ENCODE results near the gene STIL.

STIL gene

GRCh38 chr1:47213230-47213963 lies 100.5 kb downstream of the STIL start:
- Mint-ChIP-seq H3K36me3 (ENCODE audit: low read depth) (no peaks in the 10 kb centered on the region), H3K27me3 (ENCODE audit: low read depth) (peaks cover 36% of the 10 kb centered on the region), H3K27ac (no peak overlapping the region), H3K4me1 (no peaks in the 10 kb centered on the region), H3K9me3 (no peaks in the 10 kb centered on the region), H3K4me3 (no peak overlapping the region)
- TF ChIP-seq CTCF (IDR thresholded peaks at IDR 0.05; ENCODE audit: unreplicated experiment in 3 of 3): no peak

GRCh38 chr1:47212636-47213229 lies 101.2 kb downstream of the STIL start:
- no peaks in the 10 kb centered on the region for H3K36me3 Mint-ChIP-seq (ENCODE audit: low read depth)
- H3K4me1 Mint-ChIP-seq: no peaks in the 10 kb centered on the region
- TF ChIP-seq CTCF (IDR thresholded peaks at IDR 0.05; ENCODE audit: unreplicated experiment in 3 of 3): no peak
- no peak overlapping the region for H3K4me3 Mint-ChIP-seq
- H3K27ac Mint-ChIP-seq: no peak overlapping the region
- peaks cover 36% of the 10 kb centered on the region for H3K27me3 Mint-ChIP-seq (ENCODE audit: low read depth)
- H3K9me3 Mint-ChIP-seq: no peaks in the 10 kb centered on the region

GRCh38 chr1:47211796-47212269 lies 102.1 kb downstream of the STIL start:
- Mint-ChIP-seq H3K27ac (no peak overlapping the region), H3K36me3 (ENCODE audit: low read depth) (no peaks in the 10 kb centered on the region), H3K27me3 (ENCODE audit: low read depth) (peaks cover 35% of the 10 kb centered on the region), H3K4me1 (no peaks in the 10 kb centered on the region), H3K4me3 (no peak overlapping the region), H3K9me3 (no peaks in the 10 kb centered on the region)
- TF ChIP-seq CTCF (IDR thresholded peaks at IDR 0.05; ENCODE audit: unreplicated experiment in 3 of 3): no peak

GRCh38 chr1:47210666-47211065 lies 103.3 kb downstream of the STIL start:
- TF ChIP-seq CTCF (IDR thresholded peaks at IDR 0.05; ENCODE audit: unreplicated experiment in 3 of 3): no peak
- H3K27me3 Mint-ChIP-seq (ENCODE audit: low read depth): peaks cover 44% of the 10 kb centered on the region

GRCh38 chr1:47209725-47210325 lies 104.1 kb downstream of the STIL start:
- Mint-ChIP-seq H3K36me3 (ENCODE audit: low read depth) (no peaks in the 10 kb centered on the region), H3K4me3 (no peak overlapping the region), H3K4me1 (no peaks in the 10 kb centered on the region), H3K27me3 (ENCODE audit: low read depth) (peaks cover 49% of the 10 kb centered on the region), H3K27ac (no peak overlapping the region), H3K9me3 (no peaks in the 10 kb centered on the region)
- no peak for TF ChIP-seq CTCF (IDR thresholded peaks at IDR 0.05; ENCODE audit: unreplicated experiment in 3 of 3)

More at GRCh38 chr1:47210666-47211065, 103.3 kb downstream of the STIL start:
- Mint-ChIP-seq H3K4me3 (no peak overlapping the region), H3K9me3 (no peaks in the 10 kb centered on the region), H3K4me1 (no peaks in the 10 kb centered on the region), H3K27ac (no peak overlapping the region), H3K36me3 (ENCODE audit: low read depth) (no peaks in the 10 kb centered on the region)
